Endothelial cell of umbilical vein (primary cell): ENCODE results near the gene MUC2. TPM values are rescaled to one million over a fixed set of nuclear protein-coding genes. Genes with fewer than 3 reads are reported as not detected.

ENCODE experiments used
- BruUV-seq: library from RNA; stranded (reverse); fragments of 400-500 nt; replicated peaks from 2 replicates; lab custom pipeline; 2021; lab: Mats Ljungman, UMichigan
- CTCF ChIA-PET: fragments of 300-600, 350-600 bp; sonication (Branson Sonifier 250); formaldehyde crosslinking; loops from one replicate; lab custom pipeline; 2021; ENCODE audit warnings: antibody characterized with exemption, inconsistent platforms; lab: Charles Lee
- POLR2A ChIA-PET: fragments of 300-600, 350-600 bp; sonication (Branson Sonifier 250); formaldehyde crosslinking; loops from one replicate; lab custom pipeline; 2021; ENCODE audit warnings: antibody characterized with exemption, inconsistent platforms; lab: Charles Lee
- DNase-seq: peaks from one replicate; pipeline ENCODE4 v3.0.0-alpha.2; 2011; ENCODE audit warnings: low read depth, low spot score
- FAIRE-seq: peaks from 2 replicates; lab custom pipeline; 2011; peaks lifted over from hg19 to GRCh38; lab: Jason Lieb, UNC
- H2AFZ ChIP-seq: 2 replicates; pipeline ENCODE4 v1.6.0; 2012; ENCODE audit warnings: low read depth, low read length, control low read depth, inconsistent platforms
- H3K27ac ChIP-seq: 2 replicates; pipeline ENCODE4 v1.5.1; 2011; ENCODE audit warnings: low read depth, mild to moderate bottlenecking, control low read depth, low read length, moderate library complexity; ENCODE audit not compliant: insufficient read depth
- H3K27me3 ChIP-seq, 2 experiments: 2 replicates each; pipeline versions ENCODE4 v1.6.0 to v1.6.1; 2011; ENCODE audit warnings: low read length in 2 of 2, mixed read lengths in 1 of 2; ENCODE audit not compliant: control insufficient read depth in 2 of 2, insufficient read depth in 2 of 2
- H3K36me3 ChIP-seq, 2 experiments: 2 replicates in 1 of 2; 3 replicates in 1 of 2; pipeline ENCODE4 v1.5.1; 2011; ENCODE audit warnings: low read length in 2 of 2, mild to moderate bottlenecking in 1 of 2, moderate library complexity in 1 of 2; ENCODE audit not compliant: control insufficient read depth in 2 of 2, insufficient read depth in 2 of 2; ENCODE audit errors: extremely low read depth in 1 of 2
- H3K4me1 ChIP-seq: 3 replicates; pipeline ENCODE4 v1.5.1; 2011; ENCODE audit warnings: mild to moderate bottlenecking, low read length; ENCODE audit not compliant: control insufficient read depth, insufficient read depth; ENCODE audit errors: extremely low read depth
- H3K4me2 ChIP-seq: 2 replicates; pipeline ENCODE4 v1.6.1; 2011; ENCODE audit warnings: low read length, control low read depth, mixed read lengths; ENCODE audit not compliant: insufficient read depth
- H3K4me3 ChIP-seq, 3 experiments: fragments of 200-600 bp in 1 of 3; sonication (generic), shearing (Covaris generic) in 1 of 3; replicated peaks in 1 of 3; 2 replicates each; pipeline ENCODE4 v1.5.1; 2011 to 2016; ENCODE audit warnings: control low read depth in 3 of 3, low read length in 3 of 3, mild to moderate bottlenecking in 2 of 3, inconsistent platforms in 1 of 3, low read depth in 1 of 3, moderate library complexity in 1 of 3; ENCODE audit not compliant: insufficient read depth in 1 of 3
- H3K79me2 ChIP-seq: 2 replicates; pipeline ENCODE4 v1.6.0; 2012; ENCODE audit warnings: low read length, inconsistent platforms; ENCODE audit not compliant: control insufficient read depth, insufficient read depth
- H3K9ac ChIP-seq: replicated peaks from 2 replicates; pipeline ENCODE3; 2011; ENCODE audit warnings: low read length, control low read depth; ENCODE audit not compliant: insufficient read depth; ENCODE audit errors: extremely low read depth
- H3K9me1 ChIP-seq: replicated peaks from 3 replicates; pipeline ENCODE4 v1.6.0; 2011; ENCODE audit warnings: mild to moderate bottlenecking, low read length; ENCODE audit not compliant: control insufficient read depth, insufficient read depth; ENCODE audit errors: extremely low read depth
- H3K9me3 ChIP-seq: replicated peaks from 2 replicates; pipeline ENCODE4 v1.5.1; 2012; ENCODE audit warnings: low read length, inconsistent platforms; ENCODE audit not compliant: control insufficient read depth, insufficient read depth
- H4K20me1 ChIP-seq: replicated peaks from 2 replicates; pipeline ENCODE3; 2011; ENCODE audit warnings: mild to moderate bottlenecking, low read length; ENCODE audit not compliant: control insufficient read depth, insufficient read depth; ENCODE audit errors: extremely low read depth
- CTCF ChIP-seq, 2 donors: IDR thresholded peaks; 1 replicate in 1 of 2; 2 replicates in 1 of 2; pipeline ENCODE4 v1.5.1; 2011; ENCODE audit warnings: low read length in 2 of 2, mild to moderate bottlenecking in 2 of 2, moderate library complexity in 2 of 2, control low read depth in 1 of 2, inconsistent platforms in 1 of 2, low read depth in 1 of 2; ENCODE audit not compliant: insufficient read depth in 1 of 2; ENCODE audit errors: extremely low read depth in 1 of 2
- EZH2 ChIP-seq: IDR thresholded peaks from 2 replicates; pipeline ENCODE4 v1.6.1; 2012; ENCODE audit warnings: borderline replicate concordance, low read depth, mild to moderate bottlenecking, moderate library complexity, low read length, inconsistent platforms; ENCODE audit not compliant: severe bottlenecking
- FOS ChIP-seq: IDR thresholded peaks from 2 replicates; pipeline ENCODE4 v1.6.1; 2011; ENCODE audit warnings: mild to moderate bottlenecking, low read length, moderate library complexity, borderline replicate concordance; ENCODE audit not compliant: insufficient read depth
- GATA2 ChIP-seq: IDR thresholded peaks from 2 replicates; pipeline ENCODE4 v1.7.0; 2011; ENCODE audit warnings: low read depth, mild to moderate bottlenecking, moderate library complexity, mixed read lengths, low read length; ENCODE audit not compliant: insufficient read length, insufficient read depth
- JUN ChIP-seq: IDR thresholded peaks from 2 replicates; pipeline ENCODE4 v1.6.1; 2011; ENCODE audit warnings: borderline replicate concordance, low read depth; ENCODE audit not compliant: insufficient read length, insufficient read depth
- MAX ChIP-seq: IDR thresholded peaks from 2 replicates; pipeline ENCODE4 v1.6.1; 2011; ENCODE audit not compliant: insufficient read depth, insufficient read length
- MYC ChIP-seq: IDR thresholded peaks from one replicate; pipeline ENCODE4 v1.6.1; 2011; ENCODE audit warnings: mild to moderate bottlenecking, low read depth, low read length
- POLR2A ChIP-seq: IDR thresholded peaks from 2 replicates; pipeline ENCODE4 v1.6.1; 2012; ENCODE audit warnings: low read depth, mild to moderate bottlenecking, control low read depth, low read length
- POLR2AphosphoS5 ChIP-seq: IDR thresholded peaks from 2 replicates; pipeline ENCODE4 v1.6.1; 2012; ENCODE audit warnings: low read depth, mild to moderate bottlenecking, control low read depth, low read length, moderate library complexity; ENCODE audit not compliant: insufficient read depth
- dilution Hi-C: fragments of 300-500 bp; cut with MboI; formaldehyde crosslinking; loops from one replicate; pipeline ENCODE4 v1.15.0; 2019; ENCODE audit warnings: low sequenced_read_pairs; ENCODE audit not compliant: extremely low pct_ligation_motif_present
- intact Hi-C: fragments of 100-400 bp; cut with micrococcal nuclease; formaldehyde crosslinking; loops from one replicate; pipeline ENCODE4 v1.10.0; 2022
- polyA plus RNA-seq, 4 experiments: library from polyadenylated mRNA; depleted of rRNA in 3 of 4; stranded (reverse) in 3 of 4; unstranded in 1 of 4; fragments of >200 nt; gene quantifications; 2 replicates each; pipeline versions ENCODE4 v1.2.1 to v1.2.3, GENCODE V29; 2011 to 2012; ENCODE audit warnings: missing spikeins in 1 of 4
- total RNA-seq: library from RNA; stranded (reverse); gene quantifications from 2 replicates; pipeline ENCODE4 v1.2.3, GENCODE V29; 2021

The MUC2 gene
- total and polyA plus RNA-seq, 2 donors (not counting 3 experiments of a cell fraction or from before 2014, with no cell fraction given) = not detected

GRCh38 chr11:1109918-1110705 is 35.4 kb downstream of the MUC2 start:
- CTCF ChIA-PET = no interaction called here
- DNase-seq = no peak
- no peak for TF ChIP-seq GATA2
- no peak for TF ChIP-seq MAX
- no peak for TF ChIP-seq CTCF (IDR thresholded peaks at IDR 0.05; ENCODE audit: extremely low read depth in 1 of 2, insufficient read depth in 1 of 2, low read depth in 1 of 2, low read length in 2 of 2)
- no peak for TF ChIP-seq EZH2
- no peak for TF ChIP-seq POLR2AphosphoS5
- TF ChIP-seq MYC = no peak
- no peak for TF ChIP-seq FOS
- no peak for TF ChIP-seq JUN
- TF ChIP-seq POLR2A = no peak
- H3K4me1 ChIP-seq = no peaks in the 10 kb centered on the region
- no peaks in the 10 kb centered on the region for H3K79me2 ChIP-seq
- intact Hi-C loops (no loop called here), dilution Hi-C loops (no loop called here)
- H3K36me3 ChIP-seq = no peaks in the 10 kb centered on the region
- no peaks in the 10 kb centered on the region for H3K9me3 ChIP-seq
- no peak overlapping the region for H3K27ac ChIP-seq
- no TSS peak for BruUV-seq
- no peak overlapping the region for H3K4me3 ChIP-seq
- no peak overlapping the region for H2AFZ ChIP-seq
- no peaks in the 10 kb centered on the region for H3K9me1 ChIP-seq
- no peaks in the 10 kb centered on the region for H4K20me1 ChIP-seq
- no peak overlapping the region for H3K9ac ChIP-seq
- POLR2A ChIA-PET = no interaction called here
- no peaks in the 10 kb centered on the region for H3K27me3 ChIP-seq
- H3K4me2 ChIP-seq = no peak overlapping the region
- no peak for FAIRE-seq
